Activated CD8-positive, alpha-beta T cell treated with anti-CD3 and anti-CD28 coated beads for 36 hours (primary cell): ENCODE measurements around the gene FBXO31. TPM values are rescaled to one million over a fixed set of nuclear protein-coding genes. Genes with fewer than 3 reads are reported as not detected.

ENCODE experiments used
- ATAC-seq: fragments of 200-7000 bp; cut with Tn5 transposase; one replicate; pipeline ENCODE4 v1.10.0; 2021; ENCODE audit warnings: mild to moderate bottlenecking, moderate library complexity
- CTCF ChIA-PET: fragments of 350-600 bp; sonication (Branson Sonifier 250); formaldehyde crosslinking; loops from one replicate; lab custom pipeline; 2021; ENCODE audit warnings: antibody characterized with exemption; lab: Charles Lee
- POLR2A ChIA-PET: fragments of 350-600 bp; sonication (Branson Sonifier 250); formaldehyde crosslinking; loops from one replicate; lab custom pipeline; 2021; ENCODE audit warnings: antibody characterized with exemption; lab: Charles Lee
- DNase-seq: peaks from one replicate; pipeline ENCODE4 v3.0.0-alpha.2; 2020
- H3K27ac Mint-ChIP-seq: one replicate; pipeline ENCODE4 v1.8.0; 2021; ENCODE audit warnings: mild to moderate bottlenecking, mixed read lengths
- H3K27me3 Mint-ChIP-seq: one replicate; pipeline ENCODE4 v1.8.0; 2021; ENCODE audit warnings: mixed read lengths
- H3K36me3 Mint-ChIP-seq: one replicate; pipeline ENCODE4 v1.8.0; 2021; ENCODE audit warnings: low read depth, mixed read lengths
- H3K4me1 Mint-ChIP-seq: one replicate; pipeline ENCODE4 v1.8.0; 2021; ENCODE audit warnings: low read depth, mixed read lengths
- H3K4me3 Mint-ChIP-seq: one replicate; pipeline ENCODE4 v1.8.0; 2021; ENCODE audit warnings: mild to moderate bottlenecking, moderate library complexity, mixed read lengths
- H3K9me3 Mint-ChIP-seq: one replicate; pipeline ENCODE4 v1.8.0; 2021; ENCODE audit warnings: mixed read lengths
- CTCF ChIP-seq: fragments of 200-600 bp; IDR thresholded peaks from one replicate; pipeline ENCODE4 v1.8.0; 2022; ENCODE audit warnings: antibody characterized with exemption, mild to moderate bottlenecking
- intact Hi-C: fragments of 100-400 bp; cut with micrococcal nuclease; formaldehyde crosslinking; loops from one replicate; pipeline ENCODE4 v1.10.0; 2022
- total RNA-seq, 2 experiments: library from RNA; stranded (reverse); gene quantifications; one replicate each; pipeline ENCODE4 v1.2.3, GENCODE V29; 2021

FBXO31 gene
- total RNA-seq, 2 experiments from 2014 or later = 32.0 to 32.7 TPM

DNA sequence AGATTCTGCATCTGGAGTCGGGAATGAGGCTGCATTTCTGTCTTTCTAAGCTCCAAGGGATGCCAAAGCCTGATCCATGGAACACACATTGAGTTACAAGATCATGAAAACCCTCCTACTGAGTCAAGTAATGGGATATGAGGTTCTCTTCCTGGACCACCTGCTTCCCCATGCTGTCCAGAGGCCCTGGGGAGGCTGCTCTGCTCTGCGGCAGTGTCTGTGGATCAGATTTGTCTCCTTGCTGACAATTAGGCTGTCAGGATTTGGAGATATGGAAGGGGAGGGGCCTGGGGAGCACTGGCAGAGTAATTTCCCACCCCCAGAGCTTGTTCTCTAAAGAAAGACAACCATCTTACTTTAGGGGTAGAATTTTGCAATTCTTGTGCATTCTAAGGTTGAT, 99.4 kb downstream of the FBXO31 start:
- no peaks in the 10 kb centered on the region for H3K27me3 Mint-ChIP-seq
- H3K4me3 Mint-ChIP-seq = no peak overlapping the region
- ATAC-seq (no peak), DNase-seq (no peak)
- no peaks in the 10 kb centered on the region for H3K36me3 Mint-ChIP-seq
- ChIA-PET CTCF (interaction anchor here (1.1 to 1.6 kb wide), 2 partner anchors 14 to 720 kb away, joined by 4 read pairs; no protein-coding TSS in a partner anchor), POLR2A (no interaction called here)
- no peaks in the 10 kb centered on the region for H3K4me1 Mint-ChIP-seq
- H3K9me3 Mint-ChIP-seq = no peaks in the 10 kb centered on the region
- intact Hi-C loops = no loop called here
- H3K27ac Mint-ChIP-seq = no peak overlapping the region
- no peak for TF ChIP-seq CTCF

DNA sequence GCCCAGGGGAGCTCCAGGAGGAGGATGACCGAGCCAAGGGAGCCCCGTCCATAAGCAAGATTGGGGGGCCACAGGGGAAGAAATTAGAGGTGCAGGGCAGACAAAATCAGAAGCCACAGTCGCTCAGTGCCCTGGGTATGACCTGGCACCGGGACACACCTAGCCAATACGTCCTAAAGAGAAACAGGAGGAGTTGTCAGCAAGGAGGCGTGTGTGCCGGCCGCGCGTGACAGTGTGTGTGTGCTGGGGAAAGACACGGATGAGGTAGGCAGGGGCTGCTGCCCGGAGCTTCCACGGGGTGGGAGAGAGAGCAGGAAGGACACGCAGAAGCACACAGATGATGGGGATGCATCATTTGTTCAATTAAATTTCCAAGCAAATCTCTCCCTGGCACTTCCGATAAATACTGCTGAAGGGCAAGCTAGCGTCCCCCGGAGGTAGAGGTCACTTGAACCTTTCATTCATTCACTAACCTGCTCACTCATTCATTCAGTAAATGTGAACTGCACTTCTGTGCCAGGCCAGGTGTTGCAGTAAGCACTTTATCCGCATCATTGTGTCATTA, 104.4 kb downstream of the FBXO31 start:
- H3K4me1 Mint-ChIP-seq = no peaks in the 10 kb centered on the region
- CTCF ChIA-PET = interaction anchor here (0.5 to 2.5 kb wide), 10 partner anchors 12 to 715 kb away, joined by 3 to 12 read pairs (median 4); no protein-coding TSS in a partner anchor
- intact Hi-C loops = loop anchor here (2.0 kb wide), 1 partner anchor 76 kb away; no protein-coding TSS in a partner anchor
- DNase-seq = no peak
- POLR2A ChIA-PET = no interaction called here
- no peak for ATAC-seq
- no peak overlapping the region for H3K4me3 Mint-ChIP-seq
- H3K27ac Mint-ChIP-seq = no peak overlapping the region
- no peaks in the 10 kb centered on the region for H3K9me3 Mint-ChIP-seq
- TF ChIP-seq CTCF = no peak
- no peaks in the 10 kb centered on the region for H3K36me3 Mint-ChIP-seq
- H3K27me3 Mint-ChIP-seq = peaks cover 9% of the 10 kb centered on the region

DNA sequence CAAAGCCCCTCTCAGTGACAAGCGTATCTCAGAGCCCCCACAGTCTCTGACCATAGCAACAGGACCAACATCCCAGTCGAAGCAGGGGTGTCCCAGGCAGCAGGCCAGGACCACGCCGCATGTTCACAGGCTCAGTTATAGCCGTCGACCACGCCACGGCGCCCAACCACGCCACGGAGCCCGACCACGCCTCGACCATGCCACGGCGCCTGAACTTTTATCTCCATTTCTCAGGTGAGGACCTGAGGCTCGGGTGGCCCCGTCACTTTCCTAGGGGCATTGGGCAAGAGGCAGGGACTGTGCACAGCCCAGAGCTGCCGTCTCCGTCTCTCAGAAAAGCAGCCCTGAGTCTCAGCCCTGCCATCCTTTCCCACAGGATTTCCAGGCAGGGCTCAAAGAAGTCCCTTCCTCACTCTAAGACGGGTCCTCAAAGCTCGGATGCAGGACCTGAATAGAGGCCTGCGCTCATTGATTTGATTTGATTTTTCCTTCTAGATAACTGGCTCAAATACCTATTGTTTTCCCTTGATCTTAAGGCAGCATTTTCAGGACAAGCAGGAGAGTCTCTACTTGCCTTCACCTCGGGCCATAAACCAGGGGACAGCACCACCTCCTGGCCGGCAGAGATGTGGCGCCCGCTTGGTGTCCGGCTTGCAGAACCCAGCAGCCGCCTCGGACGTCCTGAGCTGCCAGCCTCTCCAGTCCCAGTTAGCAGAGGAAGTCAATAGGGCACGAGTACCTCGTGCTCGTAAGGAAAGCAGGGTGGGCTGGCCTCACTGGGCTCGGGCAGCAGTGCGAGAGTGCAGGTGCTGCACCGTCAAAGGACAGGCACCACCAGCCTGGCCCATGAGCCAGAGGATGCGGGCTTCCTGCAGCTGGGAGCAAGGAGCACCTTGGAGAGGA, 105.1 kb downstream of the FBXO31 start:
- no peaks in the 10 kb centered on the region for H3K9me3 Mint-ChIP-seq
- no peaks in the 10 kb centered on the region for H3K4me1 Mint-ChIP-seq
- peak; percentile 85 for TF ChIP-seq CTCF
- H3K27ac Mint-ChIP-seq = no peak overlapping the region
- ChIA-PET POLR2A (no interaction called here), CTCF (interaction anchor here (0.5 to 2.5 kb wide), 9 partner anchors 12 to 714 kb away, joined by 3 to 12 read pairs (median 3); no protein-coding TSS in a partner anchor)
- DNase-seq (peak; percentile 68), ATAC-seq (peak; percentile 79)
- peaks cover 9% of the 10 kb centered on the region for H3K27me3 Mint-ChIP-seq
- H3K4me3 Mint-ChIP-seq = no peak overlapping the region
- intact Hi-C loops = loop anchor here (2.0 kb wide), 1 partner anchor 76 kb away; no protein-coding TSS in a partner anchor
- no peaks in the 10 kb centered on the region for H3K36me3 Mint-ChIP-seq

Other genes starting within 250 kb of the FBXO31 start
- 10 to 100 TPM; 11.5 to 13.6 TPM for gene C16orf95, start 66.4 kb downstream of the FBXO31 start, total RNA-seq
- gene MAP1LC3B, start 8.6 kb upstream of the FBXO31 start, total RNA-seq = 10 to 100 TPM; 55.3 to 58.1 TPM
- gene ZCCHC14, start 109.2 kb upstream of the FBXO31 start, total RNA-seq = 1 to 10 TPM; 4.6 to 5.9 TPM
- gene JPH3, start 218.7 kb upstream of the FBXO31 start, total RNA-seq = under 1 TPM; 0.07 to 0.09 TPM